Testis (tissue), 2 donors: ENCODE results near the gene ZNF283.
"Not testable (repeated sequence)": the region's sequence is repeated elsewhere in the genome, so short reads cannot be mapped to it uniquely, and the experiment has no call there.

Source experiments
- CTCF ChIP-seq, 3 experiments: fragments of 450-650 bp in 2 of 3; fragments of 200-600 bp in 1 of 3; sonication (generic) in 1 of 3; IDR thresholded peaks; one replicate each; pipeline ENCODE4 v1.5.1; 2016 to 2019; ENCODE audit warnings: antibody characterized with exemption in 3 of 3, mild to moderate bottlenecking in 2 of 3, moderate library complexity in 1 of 3
- POLR2A ChIP-seq: fragments of 450-650 bp; IDR thresholded peaks from one replicate; pipeline ENCODE4 v1.6.1; 2017; ENCODE audit warnings: antibody characterized with exemption, mild to moderate bottlenecking, moderate library complexity

- TF ChIP-seq CTCF (IDR thresholded peaks at IDR 0.05); POLR2A: not testable (repeated sequence)
These were observed 2.5 kb upstream of the ZNF283 start for GRCh38 chr19:43824572-43824971.
